CD4-positive, alpha-beta memory T cell (primary cell): ENCODE measurements around the gene TUBB3. TPM values are rescaled to one million over a fixed set of nuclear protein-coding genes. Genes with fewer than 3 reads are reported as not detected.
"Not testable (repeated sequence)": the region's sequence is repeated elsewhere in the genome, so short reads cannot be mapped to it uniquely, and the experiment has no call there.

Source experiments
- CTCF ChIA-PET: fragments of 350-600 bp; sonication (Branson Sonifier 250); formaldehyde crosslinking; loops from one replicate; lab custom pipeline; 2021; ENCODE audit warnings: inconsistent platforms; ENCODE audit not compliant: partially characterized antibody; lab: Charles Lee
- POLR2A ChIA-PET: fragments of 350-600 bp; sonication (Branson Sonifier 250); formaldehyde crosslinking; loops from one replicate; lab custom pipeline; 2021; ENCODE audit not compliant: partially characterized antibody; lab: Charles Lee
- DNase-seq, 5 donors: peaks; one replicate each; pipeline versions ENCODE4 v3.0.0 to v3.0.0-alpha.2; 2020 to 2022; ENCODE audit warnings: mixed read lengths in 1 of 5
- H3K27ac ChIP-seq: one replicate; pipeline ENCODE4 v1.7.0; 2013; ENCODE audit warnings: low read depth, low read length
- H3K27me3 ChIP-seq: 2 replicates; pipeline ENCODE4 v1.7.0; 2013; ENCODE audit warnings: mild to moderate bottlenecking, low read length, moderate library complexity; ENCODE audit not compliant: insufficient read depth
- H3K36me3 ChIP-seq: 2 replicates; pipeline ENCODE4 v1.7.0; 2013; ENCODE audit warnings: mild to moderate bottlenecking, low read length, moderate library complexity; ENCODE audit not compliant: insufficient read depth
- H3K4me1 ChIP-seq: 2 replicates; pipeline ENCODE4 v1.7.0; 2013; ENCODE audit warnings: mild to moderate bottlenecking, low read length, moderate library complexity; ENCODE audit not compliant: insufficient read depth
- H3K4me3 ChIP-seq, 2 donors: one replicate each; pipeline ENCODE4 v1.7.0; 2013; ENCODE audit warnings: low read length in 2 of 2, mild to moderate bottlenecking in 1 of 2
- H3K9me3 ChIP-seq, 2 donors: one replicate each; pipeline ENCODE4 v1.7.0; 2013; ENCODE audit warnings: low read length in 2 of 2, control low read depth in 1 of 2; ENCODE audit not compliant: control insufficient read depth in 1 of 2
- H3K27ac Mint-ChIP-seq, 7 donors: one replicate each; pipeline ENCODE4 v1.8.0; 2020 to 2021; ENCODE audit warnings: mixed read lengths in 7 of 7, mild to moderate bottlenecking in 6 of 7, inconsistent platforms in 3 of 7, moderate library complexity in 3 of 7
- H3K27me3 Mint-ChIP-seq, 2 donors: one replicate each; pipeline ENCODE4 v1.8.0; 2020 to 2021; ENCODE audit warnings: mixed read lengths in 2 of 2
- H3K36me3 Mint-ChIP-seq, 2 donors: one replicate each; pipeline ENCODE4 v1.8.0; 2020 to 2021; ENCODE audit warnings: mixed read lengths in 2 of 2, inconsistent platforms in 1 of 2, mild to moderate bottlenecking in 1 of 2
- H3K4me1 Mint-ChIP-seq, 4 donors: one replicate each; pipeline ENCODE4 v1.8.0; 2020 to 2021; ENCODE audit warnings: mixed read lengths in 4 of 4, mild to moderate bottlenecking in 1 of 4
- H3K4me3 Mint-ChIP-seq, 8 donors: one replicate each; pipeline ENCODE4 v1.8.0; 2020 to 2021; ENCODE audit warnings: mixed read lengths in 8 of 8, mild to moderate bottlenecking in 7 of 8, moderate library complexity in 6 of 8, inconsistent platforms in 3 of 8
- H3K9me3 Mint-ChIP-seq, 8 donors: one replicate each; pipeline ENCODE4 v1.8.0; 2020 to 2021; ENCODE audit warnings: mixed read lengths in 8 of 8, mild to moderate bottlenecking in 5 of 8, inconsistent platforms in 3 of 8, moderate library complexity in 1 of 8
- intact Hi-C: fragments of 100-400 bp; cut with micrococcal nuclease; formaldehyde crosslinking; loops from one replicate; pipeline ENCODE4 v1.15.1; 2023
- polyA plus RNA-seq, 2 donors: library from polyadenylated mRNA; unstranded; fragments of 300-500 nt; fragmentation: Illumina TruSeq; gene quantifications; one replicate each; pipeline ENCODE4 v1.2.3, GENCODE V29; 2021
- total RNA-seq, 2 experiments: library from RNA; stranded (reverse); gene quantifications; one replicate each; pipeline ENCODE4 v1.2.3, GENCODE V29; 2021

TUBB3 gene
- total and polyA plus RNA-seq, 4 experiments from 2014 or later, result 0.73 TPM; not detected in 3

DNA sequence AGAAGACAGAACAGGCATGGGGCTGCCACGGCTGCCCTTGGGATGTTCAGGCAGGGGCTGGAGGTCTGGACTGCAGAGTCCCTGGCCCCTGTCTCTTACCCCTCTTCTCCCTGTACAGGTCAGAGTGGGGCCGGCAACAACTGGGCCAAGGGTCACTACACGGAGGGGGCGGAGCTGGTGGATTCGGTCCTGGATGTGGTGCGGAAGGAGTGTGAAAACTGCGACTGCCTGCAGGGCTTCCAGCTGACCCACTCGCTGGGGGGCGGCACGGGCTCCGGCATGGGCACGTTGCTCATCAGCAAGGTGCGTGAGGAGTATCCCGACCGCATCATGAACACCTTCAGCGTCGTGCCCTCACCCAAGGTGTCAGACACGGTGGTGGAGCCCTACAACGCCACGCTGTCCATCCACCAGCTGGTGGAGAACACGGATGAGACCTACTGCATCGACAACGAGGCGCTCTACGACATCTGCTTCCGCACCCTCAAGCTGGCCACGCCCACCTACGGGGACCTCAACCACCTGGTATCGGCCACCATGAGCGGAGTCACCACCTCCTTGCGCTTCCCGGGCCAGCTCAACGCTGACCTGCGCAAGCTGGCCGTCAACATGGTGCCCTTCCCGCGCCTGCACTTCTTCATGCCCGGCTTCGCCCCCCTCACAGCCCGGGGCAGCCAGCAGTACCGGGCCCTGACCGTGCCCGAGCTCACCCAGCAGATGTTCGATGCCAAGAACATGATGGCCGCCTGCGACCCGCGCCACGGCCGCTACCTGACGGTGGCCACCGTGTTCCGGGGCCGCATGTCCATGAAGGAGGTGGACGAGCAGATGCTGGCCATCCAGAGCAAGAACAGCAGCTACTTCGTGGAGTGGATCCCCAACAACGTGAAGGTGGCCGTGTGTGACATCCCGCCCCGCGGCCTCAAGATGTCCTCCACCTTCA lies 11.7 kb downstream of the TUBB3 start:
- intact Hi-C loops, result no loop called here
- Mint-ChIP-seq H3K4me1 (no peaks in the 10 kb centered on the region), H3K9me3 (no peaks in the 10 kb centered on the region), H3K36me3 (no peaks in the 10 kb centered on the region), H3K4me3 (no peak overlapping the region), H3K27ac (no peak overlapping the region), H3K27me3 (peaks cover 4 to 8% of the 10 kb centered on the region in 2 donors)
- Histone ChIP-seq H3K9me3 (no peaks in the 10 kb centered on the region), H3K27me3 (no peaks in the 10 kb centered on the region), H3K27ac (no peak overlapping the region), H3K4me1 (no peaks in the 10 kb centered on the region), H3K4me3 (no peak overlapping the region), H3K36me3 (no peaks in the 10 kb centered on the region)
- no peak for DNase-seq
- CTCF ChIA-PET, result no interaction called here
- POLR2A ChIA-PET, result no interaction called here

DNA sequence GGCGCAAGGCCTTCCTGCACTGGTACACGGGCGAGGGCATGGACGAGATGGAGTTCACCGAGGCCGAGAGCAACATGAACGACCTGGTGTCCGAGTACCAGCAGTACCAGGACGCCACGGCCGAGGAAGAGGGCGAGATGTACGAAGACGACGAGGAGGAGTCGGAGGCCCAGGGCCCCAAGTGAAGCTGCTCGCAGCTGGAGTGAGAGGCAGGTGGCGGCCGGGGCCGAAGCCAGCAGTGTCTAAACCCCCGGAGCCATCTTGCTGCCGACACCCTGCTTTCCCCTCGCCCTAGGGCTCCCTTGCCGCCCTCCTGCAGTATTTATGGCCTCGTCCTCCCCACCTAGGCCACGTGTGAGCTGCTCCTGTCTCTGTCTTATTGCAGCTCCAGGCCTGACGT lies 12.5 kb downstream of the TUBB3 start:
- H3K27me3 ChIP-seq, POLR2A ChIA-PET, H3K9me3 Mint-ChIP-seq: not testable (repeated sequence)

DNA sequence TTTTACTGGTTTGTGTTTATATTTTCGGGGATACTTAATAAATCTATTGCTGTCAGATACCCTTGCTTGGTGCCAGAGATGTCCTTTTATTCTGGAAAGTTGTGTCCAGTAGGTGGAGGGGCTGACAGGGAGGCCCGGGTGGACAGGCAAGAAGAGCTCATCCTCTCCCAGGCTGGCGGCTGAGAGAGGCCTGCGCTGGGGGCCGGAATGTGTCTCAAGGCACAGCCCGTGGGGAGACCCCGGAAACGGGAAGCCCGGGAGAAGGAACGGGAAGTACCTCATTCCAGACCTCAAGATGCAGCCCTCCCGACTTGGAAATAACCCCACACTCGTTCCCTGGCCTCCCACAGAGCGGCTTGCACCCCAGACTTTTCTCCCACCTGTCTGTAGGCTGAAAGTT lies 12.9 kb downstream of the TUBB3 start:
- Mint-ChIP-seq H3K27ac (no peak overlapping the region), H3K27me3 (peaks cover 1 to 6% of the 10 kb centered on the region in 2 donors), H3K4me1 (no peaks in the 10 kb centered on the region), H3K4me3 (no peak overlapping the region), H3K36me3 (no peaks in the 10 kb centered on the region), H3K9me3 (no peaks in the 10 kb centered on the region)
- POLR2A ChIA-PET, result no interaction called here
- CTCF ChIA-PET, result no interaction called here
- Histone ChIP-seq H3K4me3 (no peak overlapping the region), H3K27ac (no peak overlapping the region), H3K4me1 (no peaks in the 10 kb centered on the region), H3K27me3 (no peaks in the 10 kb centered on the region), H3K9me3 (no peaks in the 10 kb centered on the region), H3K36me3 (no peaks in the 10 kb centered on the region)
- no peak for DNase-seq
- intact Hi-C loops, result no loop called here

More for the DNA sequence above, 12.5 kb downstream of the TUBB3 start:
- H3K36me3 Mint-ChIP-seq, H3K4me1 ChIP-seq, CTCF ChIA-PET, H3K36me3 ChIP-seq, H3K27ac Mint-ChIP-seq, H3K9me3 ChIP-seq, H3K4me1 Mint-ChIP-seq, H3K4me3 ChIP-seq, H3K27me3 Mint-ChIP-seq, DNase-seq, H3K4me3 Mint-ChIP-seq, H3K27ac ChIP-seq, intact Hi-C loops: not testable (repeated sequence)

DNA sequence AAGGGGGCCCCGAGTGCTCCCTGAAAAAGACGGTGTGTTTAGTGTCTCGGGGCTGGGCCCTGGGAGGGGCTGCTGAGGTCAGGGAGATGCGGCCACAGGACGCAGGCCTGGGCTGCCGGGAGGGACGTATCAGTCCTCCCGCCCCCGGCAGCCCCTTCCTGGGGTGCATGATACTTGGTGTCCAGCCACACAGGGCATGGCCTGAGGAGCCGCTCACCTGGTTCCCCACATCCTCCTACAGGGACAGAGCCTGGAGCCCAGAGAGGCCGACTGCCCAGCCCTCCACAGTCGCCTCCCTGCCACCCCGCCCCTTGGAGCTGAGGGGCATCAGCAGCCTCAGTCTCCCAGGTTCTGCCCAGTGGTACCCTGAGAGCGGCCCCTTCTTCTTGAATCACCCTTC lies 13.4 kb downstream of the TUBB3 start:
- Mint-ChIP-seq H3K4me3 (no peak overlapping the region), H3K27me3 (peaks cover 0 to 1% of the 10 kb centered on the region in 2 donors), H3K4me1 (peaks cover 0 to under 1% (median 0%) of the 10 kb centered on the region in 4 donors), H3K9me3 (no peaks in the 10 kb centered on the region), H3K27ac (no peak overlapping the region), H3K36me3 (no peaks in the 10 kb centered on the region)
- ChIA-PET POLR2A (no interaction called here), CTCF (no interaction called here)
- no peak overlapping the region for H3K27ac ChIP-seq
- intact Hi-C loops, result no loop called here
- no peak for DNase-seq
- H3K9me3 ChIP-seq, result no peaks in the 10 kb centered on the region
- no peaks in the 10 kb centered on the region for H3K27me3 ChIP-seq
- no peaks in the 10 kb centered on the region for H3K4me1 ChIP-seq
- no peak overlapping the region for H3K4me3 ChIP-seq
- no peaks in the 10 kb centered on the region for H3K36me3 ChIP-seq

DNA sequence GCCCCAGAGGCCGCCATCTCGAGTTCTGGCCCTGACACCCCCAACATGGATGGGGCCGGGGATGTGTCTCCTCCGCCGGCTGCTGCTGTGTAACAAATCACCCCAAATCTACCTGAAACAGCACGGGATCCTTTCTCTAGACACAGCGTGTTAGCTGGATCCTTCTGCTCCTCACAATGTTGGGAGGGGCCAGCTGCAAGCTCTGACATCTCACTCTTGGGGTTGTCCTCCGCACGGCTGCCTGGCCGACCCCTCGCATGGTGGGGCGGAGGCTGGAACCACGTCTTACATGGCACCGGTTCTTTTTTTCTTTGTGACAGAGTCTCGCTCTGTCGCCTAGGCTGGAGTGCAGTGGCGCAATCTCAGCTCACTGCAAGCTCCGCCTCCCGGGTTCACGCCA lies 13.8 kb downstream of the TUBB3 start:
- Histone ChIP-seq H3K9me3 (no peaks in the 10 kb centered on the region), H3K4me1 (no peaks in the 10 kb centered on the region), H3K27ac (no peak overlapping the region), H3K4me3 (no peak overlapping the region), H3K27me3 (no peaks in the 10 kb centered on the region), H3K36me3 (no peaks in the 10 kb centered on the region)
- DNase-seq, result no peak
- Mint-ChIP-seq H3K4me1 (peaks cover 0 to 4% (median 0%) of the 10 kb centered on the region in 4 donors), H3K27me3 (no peaks in the 10 kb centered on the region), H3K27ac (no peak overlapping the region), H3K9me3 (no peaks in the 10 kb centered on the region), H3K36me3 (no peaks in the 10 kb centered on the region), H3K4me3 (no peak overlapping the region)
- ChIA-PET CTCF (no interaction called here), POLR2A (no interaction called here)
- intact Hi-C loops, result no loop called here

DNA sequence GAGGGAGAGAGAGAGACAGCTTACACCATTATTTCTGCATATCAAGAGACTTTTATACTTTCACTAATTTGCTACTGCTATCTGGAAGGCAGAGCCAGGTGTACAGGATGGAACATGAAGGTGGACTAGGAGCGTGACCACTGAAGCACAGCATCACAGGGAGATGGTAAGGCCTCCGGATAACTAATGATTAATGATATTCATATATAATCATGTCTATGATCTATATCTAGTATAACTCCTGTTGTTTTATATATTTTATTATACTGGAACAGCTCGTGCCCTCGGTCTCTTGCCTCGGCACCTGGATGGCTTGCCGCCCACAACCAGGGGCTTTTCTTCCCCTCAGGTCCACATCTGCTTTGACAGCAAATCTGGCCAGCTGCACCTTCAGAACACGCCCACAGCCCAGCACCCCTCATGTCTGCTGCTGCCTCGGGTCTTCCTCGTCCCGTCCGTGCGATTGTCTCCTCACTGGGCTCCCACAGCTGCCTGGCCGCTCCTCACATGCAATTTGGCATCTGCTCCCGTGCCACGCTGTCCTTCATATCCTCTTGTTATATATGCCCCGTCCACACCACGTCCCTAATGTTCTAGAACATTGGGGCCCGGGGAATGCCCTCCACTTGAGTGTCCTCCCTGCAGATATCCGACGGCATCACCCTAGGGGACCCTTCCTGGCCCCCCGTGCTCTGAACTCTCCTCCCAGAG lies 15.2 kb downstream of the TUBB3 start:
- intact Hi-C loops, result no loop called here
- Histone ChIP-seq H3K27me3 (no peaks in the 10 kb centered on the region), H3K9me3 (no peaks in the 10 kb centered on the region), H3K36me3 (no peaks in the 10 kb centered on the region), H3K4me3 (no peak overlapping the region), H3K4me1 (no peaks in the 10 kb centered on the region), H3K27ac (no peak overlapping the region)
- Mint-ChIP-seq H3K4me1 (peaks cover 0 to 5% (median 0%) of the 10 kb centered on the region in 4 donors), H3K27ac (no peak overlapping the region), H3K9me3 (no peaks in the 10 kb centered on the region), H3K4me3 (no peak overlapping the region), H3K36me3 (no peaks in the 10 kb centered on the region), H3K27me3 (peaks cover 0 to 3% of the 10 kb centered on the region in 2 donors)
- POLR2A ChIA-PET, result no interaction called here
- DNase-seq, result no peak
- CTCF ChIA-PET, result interaction anchor here (1.6 kb wide), 1 partner anchor 28 kb away, joined by 3 read pairs; no protein-coding TSS in a partner anchor

DNA sequence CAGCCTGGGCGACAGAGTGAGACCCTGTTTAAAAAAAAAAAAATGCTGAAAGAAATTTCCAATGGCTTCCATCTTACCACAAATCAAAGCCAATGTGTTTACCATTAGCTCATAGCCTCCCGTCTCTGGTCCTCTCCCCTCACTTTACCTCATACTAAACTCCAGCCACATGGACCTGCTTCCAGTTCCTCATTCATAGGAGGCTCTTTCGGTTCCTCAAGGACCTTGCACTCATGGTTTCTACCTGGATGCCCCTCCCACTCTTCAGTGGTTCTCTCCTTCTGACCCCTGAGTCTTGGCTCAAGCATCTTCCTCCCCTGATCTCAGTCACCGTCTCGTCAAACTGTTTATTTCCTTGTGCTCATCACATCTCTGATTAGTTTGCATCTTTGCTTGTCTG lies 21.6 kb downstream of the TUBB3 start:
- no peak overlapping the region for H3K4me3 Mint-ChIP-seq
- ChIA-PET POLR2A (no interaction called here), CTCF (no interaction called here)
- DNase-seq, result no peak
- H3K36me3 Mint-ChIP-seq, result no peaks in the 10 kb centered on the region
- H3K4me3 ChIP-seq, result no peak overlapping the region
- peaks cover 5% of the 10 kb centered on the region for H3K27me3 ChIP-seq
- no peaks in the 10 kb centered on the region for H3K36me3 ChIP-seq
- intact Hi-C loops, result no loop called here
- H3K27me3 Mint-ChIP-seq, result peaks cover 8 to 15% of the 10 kb centered on the region in 2 donors
- peaks cover 14% of the 10 kb centered on the region for H3K4me1 ChIP-seq
- peaks cover 8 to 13% (median 9%) of the 10 kb centered on the region in 4 donors for H3K4me1 Mint-ChIP-seq
- H3K9me3 ChIP-seq, result no peaks in the 10 kb centered on the region
- no peak overlapping the region for H3K27ac Mint-ChIP-seq
- no peaks in the 10 kb centered on the region for H3K9me3 Mint-ChIP-seq
- H3K27ac ChIP-seq, result no peak overlapping the region
